Measurements from ENCODE around the gene COL4A6. TPM values are rescaled to one million over a fixed set of nuclear protein-coding genes. Genes with fewer than 3 reads are reported as not detected.

COL4A6 gene
- total RNA-seq, 2 donors from 2014 or later = not detected

- Mint-ChIP-seq H3K27me3 (ENCODE audit: low read depth) (peaks cover 18% of the 10 kb centered on the region), H3K9me3 (no peaks in the 10 kb centered on the region), H3K27ac (no peak overlapping the region), H3K4me3 (no peak overlapping the region), H3K36me3 (ENCODE audit: insufficient read depth in 2 of 2) (peaks cover 0 to 3% of the 10 kb centered on the region in 2 donors), H3K4me1 (ENCODE audit: low read depth) (no peaks in the 10 kb centered on the region)
- DNase-seq (no peak), ATAC-seq (replicated peaks in 1 of 2) (no peak)
Measured at GRCh38 chrX:108130889-108131288, 307.3 kb downstream of the COL4A6 start.

DNA sequence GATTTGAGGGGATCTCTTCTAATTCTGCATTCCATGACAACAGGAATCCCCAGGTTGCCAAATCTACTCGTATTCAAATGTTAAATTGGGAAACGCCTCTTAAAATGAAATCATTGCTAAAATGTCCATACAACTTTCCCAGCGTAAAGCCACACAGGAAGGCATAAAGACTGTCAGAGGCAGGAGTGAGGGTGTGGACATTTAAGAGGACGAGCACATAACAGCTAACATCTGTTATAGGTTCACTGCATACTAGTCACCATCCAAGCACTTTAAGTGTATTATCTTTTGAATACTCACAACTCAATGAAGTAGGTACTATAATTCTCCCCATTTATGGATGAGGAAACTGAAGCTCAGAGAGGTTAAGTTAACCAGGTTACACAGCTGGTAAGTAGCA, 311.1 kb downstream of the COL4A6 start:
- H3K4me3 Mint-ChIP-seq = no peak overlapping the region
- peaks cover 12% of the 10 kb centered on the region for H3K27me3 Mint-ChIP-seq (ENCODE audit: low read depth)
- peaks cover 0 to 1% of the 10 kb centered on the region in 2 donors for H3K36me3 Mint-ChIP-seq (ENCODE audit: insufficient read depth in 2 of 2)
- no peak overlapping the region for H3K27ac Mint-ChIP-seq
- peaks cover 0 to 2% of the 10 kb centered on the region in 2 donors for H3K9me3 Mint-ChIP-seq
- DNase-seq (no peak), ATAC-seq (replicated peaks in 1 of 2) (no peak)
- no peaks in the 10 kb centered on the region for H3K4me1 Mint-ChIP-seq (ENCODE audit: low read depth)

DNA sequence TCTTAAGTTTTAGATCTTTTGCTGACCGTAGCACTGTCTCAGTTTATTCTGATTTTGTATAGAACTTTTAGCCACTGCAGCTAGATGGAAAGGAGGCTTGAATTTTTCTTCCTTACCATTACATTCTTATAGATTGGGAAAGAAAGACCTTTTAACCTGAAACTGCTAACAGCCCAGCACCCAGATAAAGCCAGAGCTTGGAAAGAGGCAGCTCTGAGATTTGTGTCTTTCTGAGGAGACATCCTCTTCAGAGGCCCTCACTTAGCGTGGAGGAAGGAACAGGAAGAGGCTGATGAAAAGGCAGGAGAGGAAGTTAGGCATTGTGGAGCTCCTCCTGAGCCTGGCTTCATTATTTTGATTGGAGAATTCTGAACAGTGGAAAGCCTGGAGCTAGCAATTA, 311.6 kb downstream of the COL4A6 start:
- H3K27ac Mint-ChIP-seq = no peak overlapping the region
- H3K4me3 Mint-ChIP-seq = no peak overlapping the region
- peaks cover 0 to 2% of the 10 kb centered on the region in 2 donors for H3K9me3 Mint-ChIP-seq
- ATAC-seq (replicated peaks in 1 of 2) (no peak), DNase-seq (no peak)
- H3K36me3 Mint-ChIP-seq (ENCODE audit: insufficient read depth in 2 of 2) = no peaks in the 10 kb centered on the region
- no peaks in the 10 kb centered on the region for H3K4me1 Mint-ChIP-seq (ENCODE audit: low read depth)
- H3K27me3 Mint-ChIP-seq (ENCODE audit: low read depth) = peaks cover 12% of the 10 kb centered on the region

DNA sequence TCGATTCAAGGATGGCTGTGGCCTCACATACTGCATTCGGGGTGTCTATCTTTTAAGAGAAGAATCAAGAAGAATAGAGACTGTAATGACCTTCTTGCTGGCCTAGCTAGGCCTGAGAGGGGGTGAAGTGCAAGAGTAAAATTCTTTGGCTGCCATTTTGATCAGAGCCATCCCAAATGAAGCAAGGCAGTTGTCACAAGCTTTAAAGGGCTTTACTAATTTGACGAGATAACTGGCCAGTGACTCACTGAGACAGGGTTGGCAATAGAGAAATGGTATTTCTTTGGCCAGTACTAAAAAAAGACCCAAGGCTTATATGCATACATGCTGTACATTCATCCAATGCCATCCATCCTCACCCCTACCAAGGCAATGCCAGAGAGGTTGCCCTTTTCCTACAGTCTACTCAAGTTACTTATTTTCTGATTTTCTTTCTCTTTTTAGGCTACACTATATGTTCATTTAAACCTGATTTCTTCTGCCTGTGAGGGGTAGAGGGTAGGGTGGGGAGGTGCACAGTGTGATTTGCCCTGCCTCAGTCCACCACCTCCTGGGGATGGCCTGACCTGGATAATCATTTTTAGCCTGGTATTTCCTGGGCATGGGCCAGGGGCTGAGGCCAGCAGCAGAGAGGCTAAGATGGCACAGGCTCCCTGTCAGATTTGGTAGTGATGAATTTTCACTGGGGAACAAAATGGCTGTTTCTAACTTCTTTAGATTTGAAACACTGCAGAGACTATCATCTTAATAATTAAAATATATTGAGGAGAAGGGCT, 314.4 kb downstream of the COL4A6 start:
- DNase-seq (no peak), ATAC-seq (replicated peaks in 1 of 2) (no peak)
- Mint-ChIP-seq H3K4me3 (no peak overlapping the region), H3K9me3 (peaks cover 0 to 2% of the 10 kb centered on the region in 2 donors), H3K4me1 (ENCODE audit: low read depth) (no peaks in the 10 kb centered on the region), H3K36me3 (ENCODE audit: insufficient read depth in 2 of 2) (no peaks in the 10 kb centered on the region), H3K27ac (peak overlapping the region; percentile 81), H3K27me3 (ENCODE audit: low read depth) (peaks cover 7% of the 10 kb centered on the region)

GRCh38 chrX:108122748-108123147, 315.5 kb downstream of the COL4A6 start:
- no peak overlapping the region for H3K27ac Mint-ChIP-seq
- peaks cover 0 to 2% of the 10 kb centered on the region in 2 donors for H3K9me3 Mint-ChIP-seq
- no peak for ATAC-seq (replicated peaks in 1 of 2)
- DNase-seq = no peak
- H3K4me3 Mint-ChIP-seq = no peak overlapping the region
- no peaks in the 10 kb centered on the region for H3K4me1 Mint-ChIP-seq (ENCODE audit: low read depth)
- peaks cover 7% of the 10 kb centered on the region for H3K27me3 Mint-ChIP-seq (ENCODE audit: low read depth)
- H3K36me3 Mint-ChIP-seq (ENCODE audit: insufficient read depth in 2 of 2) = no peaks in the 10 kb centered on the region

GRCh38 chrX:108121291-108121690, 316.9 kb downstream of the COL4A6 start:
- DNase-seq (no peak), ATAC-seq (replicated peaks in 1 of 2) (no peak)
- Mint-ChIP-seq H3K9me3 (peaks cover 0 to 2% of the 10 kb centered on the region in 2 donors), H3K36me3 (ENCODE audit: insufficient read depth in 2 of 2) (no peaks in the 10 kb centered on the region), H3K27ac (no peak overlapping the region), H3K4me3 (no peak overlapping the region), H3K27me3 (ENCODE audit: low read depth) (peaks cover 15% of the 10 kb centered on the region), H3K4me1 (ENCODE audit: low read depth) (no peaks in the 10 kb centered on the region)

DNA sequence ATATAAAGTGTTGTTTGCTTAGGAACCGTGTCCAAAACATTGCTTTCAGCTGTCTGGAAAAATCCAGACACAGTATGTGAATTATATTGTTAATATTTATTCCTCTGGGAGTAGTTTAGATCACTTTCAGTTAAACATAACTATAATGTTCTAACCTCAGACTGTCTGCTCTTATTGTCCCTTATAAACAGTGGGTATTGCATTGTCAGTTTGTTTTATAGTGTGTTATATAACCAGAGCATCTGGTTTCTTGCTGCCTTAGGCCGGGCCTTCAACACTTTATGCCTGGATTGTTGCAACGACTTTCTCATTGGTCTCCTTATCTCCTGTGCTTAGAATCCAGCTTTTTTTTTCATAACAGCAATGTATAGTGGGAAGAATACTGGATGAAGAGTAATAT, 320.2 kb downstream of the COL4A6 start:
- Mint-ChIP-seq H3K27ac (no peak overlapping the region), H3K27me3 (ENCODE audit: low read depth) (peaks cover 8% of the 10 kb centered on the region), H3K4me3 (no peak overlapping the region), H3K4me1 (ENCODE audit: low read depth) (no peaks in the 10 kb centered on the region), H3K36me3 (ENCODE audit: insufficient read depth in 2 of 2) (no peaks in the 10 kb centered on the region), H3K9me3 (no peaks in the 10 kb centered on the region)
- no peak for DNase-seq
- no peak for ATAC-seq (replicated peaks in 1 of 2)

GRCh38 chrX:108114541-108114940, 323.7 kb downstream of the COL4A6 start:
- peaks cover 8% of the 10 kb centered on the region for H3K27me3 Mint-ChIP-seq (ENCODE audit: low read depth)
- no peak overlapping the region for H3K27ac Mint-ChIP-seq
- H3K4me1 Mint-ChIP-seq (ENCODE audit: low read depth) = no peaks in the 10 kb centered on the region
- H3K36me3 Mint-ChIP-seq (ENCODE audit: insufficient read depth in 2 of 2) = no peaks in the 10 kb centered on the region
- no peak for DNase-seq
- no peaks in the 10 kb centered on the region for H3K9me3 Mint-ChIP-seq
- no peak for ATAC-seq (replicated peaks in 1 of 2)
- no peak overlapping the region for H3K4me3 Mint-ChIP-seq

Other genes with a start within 250 kb of the COL4A6 start
- gene COL4A5, start 1.4 kb upstream of the COL4A6 start, total RNA-seq = under 1 TPM in 1 of 2 donors, not detected in 1; 0.21 TPM